ENCODE data around the gene TSNAXIP1.

DNA sequence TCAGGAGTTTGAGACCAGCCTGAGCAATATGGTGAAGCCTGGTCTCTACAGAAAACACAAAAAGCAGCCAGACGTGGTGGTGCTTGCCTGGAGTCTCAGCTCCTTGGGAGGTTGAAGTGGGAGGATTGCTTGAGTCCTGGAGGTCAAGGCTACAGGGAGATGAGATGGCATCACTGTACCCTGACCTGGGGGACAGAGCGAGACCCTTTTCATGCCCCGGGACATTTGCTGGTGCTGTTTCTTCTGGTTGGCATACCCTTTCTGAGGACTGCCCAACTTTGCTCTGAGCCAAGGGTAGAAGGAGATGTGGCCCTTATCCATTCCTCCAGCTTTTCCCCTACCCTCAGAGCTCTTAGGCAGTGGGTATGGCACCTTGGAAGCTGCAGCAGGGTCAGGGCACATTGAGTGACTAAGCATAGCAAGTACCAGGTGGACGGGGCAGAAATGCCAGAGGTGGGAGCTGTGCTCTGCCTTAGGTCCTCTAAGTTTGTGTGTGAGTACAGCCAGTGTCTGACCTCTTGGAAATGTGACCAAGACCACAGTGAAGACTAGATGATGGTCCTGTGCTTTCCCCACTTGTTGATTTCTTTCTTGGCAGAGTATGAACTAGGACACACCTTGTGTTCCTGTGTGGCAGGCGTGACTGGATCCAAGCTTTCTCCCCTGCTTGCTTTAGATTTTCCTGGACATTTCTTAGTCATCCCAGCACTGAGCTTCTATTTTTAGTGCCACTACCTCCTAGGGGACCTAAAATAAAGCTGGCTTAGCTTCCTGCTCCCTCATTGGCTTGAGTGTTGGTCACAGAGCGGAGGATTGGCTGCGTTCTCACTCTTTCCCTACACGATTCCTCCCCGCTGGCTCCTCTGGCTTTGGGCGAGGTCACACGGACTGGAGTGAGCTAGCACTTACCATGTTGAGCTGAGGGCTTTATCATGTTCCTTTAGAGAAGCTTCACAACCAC, 56.2 kb downstream of the TSNAXIP1 start:
- TF ChIP-seq POLR2A (conservative IDR thresholded peaks at IDR 0.05) (no peak), CHD7 (IDR thresholded peaks at IDR 0.05; ENCODE audit: low read depth, low read length) (no peak)

Measured in K562 (cell line).